OCI-LY3 (cell line): Measurements from ENCODE around the gene CDK17.
"Not testable (repeated sequence)": the region's sequence is repeated elsewhere in the genome, so short reads cannot be mapped to it uniquely, and the experiment has no call there.

Experiments
- H2AFZ ChIP-seq: fragments of 200-600, 300-600 bp; shearing (Covaris generic); 2 replicates; pipeline ENCODE4 v1.6.0; 2014; ENCODE audit warnings: antibody characterized with exemption, low read depth, low read length
- H3K27ac ChIP-seq: fragments of 200-600, 300-600 bp; sonication (generic); 2 replicates; pipeline ENCODE4 v1.5.1; 2014; ENCODE audit warnings: mild to moderate bottlenecking, low read length, moderate library complexity, mixed read lengths
- H3K27me3 ChIP-seq: fragments of 200-600, 300-600 bp; sonication (generic); 2 replicates; pipeline ENCODE4 v1.6.1; 2014; ENCODE audit warnings: low read depth, low read length, mixed read lengths
- H3K36me3 ChIP-seq: fragments of 200-600, 300-600 bp; sonication (generic); replicated peaks from 2 replicates; pipeline ENCODE3; 2014; ENCODE audit warnings: low read depth, low read length, mixed read lengths
- H3K4me1 ChIP-seq: fragments of 300-600, 200-600 bp; sonication (generic); 2 replicates; pipeline ENCODE4 v1.6.1; 2014; ENCODE audit warnings: low read length, mixed read lengths
- H3K4me2 ChIP-seq: fragments of 200-600, 300-600 bp; sonication (generic); 2 replicates; pipeline ENCODE4 v1.6.1; 2014; ENCODE audit warnings: low read length, mixed read lengths
- H3K4me3 ChIP-seq: fragments of 300-600, 200-600 bp; sonication (generic); 2 replicates; pipeline ENCODE4 v1.5.1; 2014; ENCODE audit warnings: antibody characterized with exemption, mild to moderate bottlenecking, low read length, moderate library complexity
- H3K79me2 ChIP-seq: fragments of 300-600, 200-600 bp; shearing (Covaris generic); 2 replicates; pipeline ENCODE4 v1.6.1; 2014; ENCODE audit warnings: mild to moderate bottlenecking, low read length, mixed read lengths
- H3K9ac ChIP-seq: fragments of 300-600, 200-600 bp; shearing (Covaris generic); 2 replicates; pipeline ENCODE4 v1.6.0; 2014; ENCODE audit warnings: mild to moderate bottlenecking, low read length, moderate library complexity
- H3K9me3 ChIP-seq: fragments of 200-600, 300-600 bp; shearing (Covaris generic); 2 replicates; pipeline ENCODE4 v1.6.1; 2014; ENCODE audit warnings: low read length, mixed read lengths; ENCODE audit not compliant: insufficient read depth
- H4K20me1 ChIP-seq: fragments of 200-600, 300-600 bp; sonication (generic); 2 replicates; pipeline ENCODE4 v1.6.1; 2016; ENCODE audit warnings: low read length, mixed read lengths; ENCODE audit not compliant: insufficient read depth
- EZH2phosphoT487 ChIP-seq: fragments of 200-600 bp; shearing (Covaris generic); IDR thresholded peaks from 2 replicates; pipeline ENCODE4 v1.6.1; 2018; ENCODE audit warnings: antibody characterized with exemption, mixed run types, low read depth
- TF ChIP-seq, protein P1 (sequence below): fragments of 200-600, 300-600 bp; sonication (generic); IDR thresholded peaks from 2 replicates; pipeline ENCODE4 v1.5.1; 2014; ENCODE audit warnings: antibody characterized with exemption, low read length, low read depth

The CDK17 gene

DNA sequence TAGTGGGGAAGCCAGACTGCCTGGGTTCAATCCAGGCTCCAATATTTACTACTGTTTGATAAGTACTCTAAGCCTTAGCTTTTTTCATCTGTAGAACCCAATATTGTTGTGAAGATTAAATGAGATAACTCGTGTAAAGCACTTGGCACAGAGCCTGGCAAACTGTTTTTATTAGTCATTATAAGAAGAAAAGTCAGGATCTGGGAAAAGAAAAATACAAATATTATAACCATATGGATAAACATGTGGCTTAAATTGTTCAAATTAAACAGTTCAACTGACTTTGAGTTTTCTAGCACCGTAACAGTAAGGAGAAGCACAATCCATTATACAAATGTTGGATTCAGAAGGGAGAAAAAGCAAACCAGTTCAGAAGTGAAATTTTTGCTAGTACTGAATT lies 22.0 kb upstream of the CDK17 start:
- Histone ChIP-seq H4K20me1 (no peaks in the 10 kb centered on the region), H3K79me2 (no peaks in the 10 kb centered on the region), H3K4me2 (no peak overlapping the region), H3K27ac (no peak overlapping the region), H3K4me1 (peaks cover 18% of the 10 kb centered on the region), H3K9me3 (no peaks in the 10 kb centered on the region), H3K36me3 (no peaks in the 10 kb centered on the region), H3K4me3 (no peak overlapping the region), H2AFZ (no peak overlapping the region), H3K27me3 (no peaks in the 10 kb centered on the region), H3K9ac (no peak overlapping the region)
- TF ChIP-seq, protein P1, sequence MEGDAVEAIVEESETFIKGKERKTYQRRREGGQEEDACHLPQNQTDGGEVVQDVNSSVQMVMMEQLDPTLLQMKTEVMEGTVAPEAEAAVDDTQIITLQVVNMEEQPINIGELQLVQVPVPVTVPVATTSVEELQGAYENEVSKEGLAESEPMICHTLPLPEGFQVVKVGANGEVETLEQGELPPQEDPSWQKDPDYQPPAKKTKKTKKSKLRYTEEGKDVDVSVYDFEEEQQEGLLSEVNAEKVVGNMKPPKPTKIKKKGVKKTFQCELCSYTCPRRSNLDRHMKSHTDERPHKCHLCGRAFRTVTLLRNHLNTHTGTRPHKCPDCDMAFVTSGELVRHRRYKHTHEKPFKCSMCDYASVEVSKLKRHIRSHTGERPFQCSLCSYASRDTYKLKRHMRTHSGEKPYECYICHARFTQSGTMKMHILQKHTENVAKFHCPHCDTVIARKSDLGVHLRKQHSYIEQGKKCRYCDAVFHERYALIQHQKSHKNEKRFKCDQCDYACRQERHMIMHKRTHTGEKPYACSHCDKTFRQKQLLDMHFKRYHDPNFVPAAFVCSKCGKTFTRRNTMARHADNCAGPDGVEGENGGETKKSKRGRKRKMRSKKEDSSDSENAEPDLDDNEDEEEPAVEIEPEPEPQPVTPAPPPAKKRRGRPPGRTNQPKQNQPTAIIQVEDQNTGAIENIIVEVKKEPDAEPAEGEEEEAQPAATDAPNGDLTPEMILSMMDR = no peak
- TF ChIP-seq EZH2phosphoT487 = no peak

DNA sequence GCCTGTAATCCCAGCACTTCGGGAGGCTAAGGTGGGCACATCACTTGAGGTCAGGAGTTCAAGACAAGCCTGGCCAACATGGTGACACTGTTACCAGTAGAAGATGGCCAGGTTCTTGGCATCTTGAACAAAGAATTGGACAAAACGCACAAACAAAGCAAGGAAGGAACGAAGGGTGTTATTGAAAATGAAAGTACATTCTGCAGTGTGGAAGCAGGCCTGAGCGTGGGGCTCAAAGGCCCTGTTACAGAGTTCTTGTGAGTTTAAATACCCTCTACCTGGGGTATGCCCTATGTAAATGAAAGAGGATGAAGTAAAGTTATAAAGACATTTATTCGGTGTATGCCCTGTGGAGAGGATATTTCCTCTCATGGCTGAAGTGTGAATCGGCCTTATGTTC lies 20.8 kb upstream of the CDK17 start:
- Histone ChIP-seq H3K27ac (no peak overlapping the region), H3K4me3 (peak overlapping the region; percentile 18; the same call in 1 of the 2 replicates), H3K4me1 (peaks cover 18% of the 10 kb centered on the region), H3K9ac (no peak overlapping the region), H3K9me3 (no peaks in the 10 kb centered on the region), H4K20me1 (no peaks in the 10 kb centered on the region), H3K79me2 (no peaks in the 10 kb centered on the region), H3K4me2 (peak overlapping the region; percentile 39), H2AFZ (peak overlapping the region; percentile 50; the same call in 1 of the 2 replicates), H3K36me3 (no peaks in the 10 kb centered on the region), H3K27me3 (no peaks in the 10 kb centered on the region; the same call in 1 of the 2 replicates)
- TF ChIP-seq EZH2phosphoT487 = no peak
- TF ChIP-seq, protein P1 = no peak

DNA sequence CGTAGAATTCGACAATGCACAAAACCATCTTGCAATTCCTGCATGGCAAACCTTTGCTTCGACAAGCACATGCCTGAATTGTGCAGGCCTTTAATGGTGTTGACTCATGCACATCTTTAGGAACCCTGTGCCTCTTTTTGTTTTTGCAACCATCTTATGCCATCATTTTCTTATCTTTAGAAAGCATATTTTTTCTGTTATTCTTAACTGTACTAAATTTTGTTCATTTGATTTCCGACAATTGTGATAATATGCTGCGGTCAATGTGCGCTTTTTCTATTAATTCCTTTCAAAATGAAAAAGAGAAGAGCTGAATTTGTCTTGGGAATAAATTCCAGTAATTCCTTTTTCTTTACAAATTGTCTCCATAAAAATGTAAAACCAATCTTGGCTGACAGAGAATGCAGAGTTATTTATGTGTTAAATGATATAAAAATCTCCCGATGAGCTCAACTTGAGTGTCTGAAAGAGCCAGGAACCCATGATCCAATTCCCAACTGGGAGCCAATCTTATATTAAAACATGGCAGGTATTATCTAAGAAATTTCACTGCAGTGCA lies 20.1 kb upstream of the CDK17 start:
- H3K4me2 ChIP-seq = no peak overlapping the region
- no peaks in the 10 kb centered on the region for H3K9me3 ChIP-seq
- H3K27me3 ChIP-seq = no peaks in the 10 kb centered on the region; the same call in 1 of the 2 replicates
- no peaks in the 10 kb centered on the region for H3K79me2 ChIP-seq
- no peaks in the 10 kb centered on the region for H3K36me3 ChIP-seq
- no peak overlapping the region for H3K4me3 ChIP-seq
- H3K27ac ChIP-seq = no peak overlapping the region
- H3K4me1 ChIP-seq = peaks cover 14% of the 10 kb centered on the region
- no peaks in the 10 kb centered on the region for H4K20me1 ChIP-seq
- no peak for TF ChIP-seq EZH2phosphoT487
- TF ChIP-seq, protein P1 = no peak
- H3K9ac ChIP-seq = no peak overlapping the region
- no peak overlapping the region for H2AFZ ChIP-seq

- Histone ChIP-seq H3K4me3 (no peak overlapping the region), H4K20me1 (no peaks in the 10 kb centered on the region), H3K9me3 (no peaks in the 10 kb centered on the region), H2AFZ (no peak overlapping the region), H3K4me2 (no peak overlapping the region), H3K36me3 (no peaks in the 10 kb centered on the region), H3K79me2 (no peaks in the 10 kb centered on the region), H3K9ac (no peak overlapping the region), H3K27me3 (no peaks in the 10 kb centered on the region; the same call in 1 of the 2 replicates), H3K27ac (no peak overlapping the region), H3K4me1 (peaks cover 11% of the 10 kb centered on the region)
- no peak for TF ChIP-seq EZH2phosphoT487
- TF ChIP-seq, protein P1 = no peak
Observed at GRCh38 chr12:96419576-96420276, 19.5 kb upstream of the CDK17 start.

DNA sequence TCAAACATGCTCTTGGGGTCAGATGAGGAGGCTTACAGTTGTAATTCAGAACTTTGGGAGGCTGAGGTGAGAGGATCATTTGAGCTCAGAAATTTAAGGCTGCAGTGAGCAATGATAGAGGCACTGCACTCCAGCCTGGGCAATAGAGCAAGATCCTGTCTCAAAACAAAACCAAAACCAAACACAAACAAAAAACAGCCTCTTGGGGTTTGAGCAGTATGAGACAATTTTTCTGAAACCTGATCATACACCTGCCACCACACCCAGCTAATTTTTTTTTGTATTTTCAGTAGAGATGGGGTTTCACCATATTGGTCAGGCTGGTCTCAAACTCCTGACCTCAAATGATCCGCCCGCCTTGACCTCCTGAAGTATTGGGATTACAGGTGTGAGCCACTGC lies 17.4 kb upstream of the CDK17 start:
- not testable (repeated sequence) for H4K20me1 ChIP-seq, H3K27ac ChIP-seq, H3K4me3 ChIP-seq, H3K9me3 ChIP-seq, H3K9ac ChIP-seq, H3K79me2 ChIP-seq, H3K4me2 ChIP-seq, H3K36me3 ChIP-seq, H2AFZ ChIP-seq, H3K27me3 ChIP-seq
- H3K4me1 ChIP-seq = peaks cover 11% of the 10 kb centered on the region
